HepG2 (cell line): ENCODE data around the gene TOR1AIP1. TPM values are rescaled to one million over a fixed set of nuclear protein-coding genes. Genes with fewer than 3 reads are reported as not detected.

Experiments used
- AGO2 ChIP-seq: fragments of 200-400 bp; formaldehyde crosslinking; optimal IDR thresholded peaks from 2 replicates; pipeline ENCODE3; 2017; ENCODE audit warnings: mild to moderate bottlenecking, low read depth, low read length, moderate library complexity
- HOXA9 ChIP-seq: sonication (generic); formaldehyde crosslinking; IDR thresholded peaks from 2 replicates; pipeline ENCODE4 v1.8.1; 2022; ENCODE audit warnings: missing genetic modification reagents, mild to moderate bottlenecking, moderate library complexity, borderline replicate concordance
- NAIF1 ChIP-seq: sonication (generic); formaldehyde crosslinking; IDR thresholded peaks from 2 replicates; pipeline ENCODE4 v1.5.0; 2020; ENCODE audit warnings: mild to moderate bottlenecking, missing genetic modification reagents, borderline replicate concordance
- TEAD2 ChIP-seq: sonication (generic); formaldehyde crosslinking; IDR thresholded peaks from 2 replicates; pipeline ENCODE4 v1.9.0; 2021; ENCODE audit warnings: missing genetic modification reagents
- TEAD3 ChIP-seq: optimal IDR thresholded peaks from 2 replicates; pipeline ENCODE3; 2016; ENCODE audit warnings: borderline replicate concordance
- YEATS2 ChIP-seq: sonication (generic); formaldehyde crosslinking; IDR thresholded peaks from 2 replicates; pipeline ENCODE4 v1.4.0; 2020; ENCODE audit warnings: missing genetic modification reagents, borderline replicate concordance
- ZMYM2 ChIP-seq: sonication (generic); formaldehyde crosslinking; IDR thresholded peaks from 2 replicates; pipeline ENCODE4 v1.8.0; 2022; ENCODE audit warnings: mild to moderate bottlenecking, missing genetic modification reagents
- ZNF274 ChIP-seq: sonication (generic); formaldehyde crosslinking; IDR thresholded peaks from 2 replicates; pipeline ENCODE4 v1.5.1; 2020; ENCODE audit warnings: mild to moderate bottlenecking, missing genetic modification reagents
- ZNF34 ChIP-seq: sonication (generic); formaldehyde crosslinking; IDR thresholded peaks from 2 replicates; pipeline ENCODE4 v1.4.0; 2020; ENCODE audit warnings: mild to moderate bottlenecking, missing genetic modification reagents, borderline replicate concordance
- ZNF350 ChIP-seq: sonication (generic); formaldehyde crosslinking; IDR thresholded peaks from 2 replicates; pipeline ENCODE4 v1.4.0; 2020; ENCODE audit warnings: mild to moderate bottlenecking, low read depth, missing genetic modification reagents, borderline replicate concordance
- ZNF577 ChIP-seq: sonication (generic); formaldehyde crosslinking; IDR thresholded peaks from 2 replicates; pipeline ENCODE4 v1.4.0; 2020; ENCODE audit warnings: mild to moderate bottlenecking, low read depth, missing genetic modification reagents, borderline replicate concordance
- ZNF746 ChIP-seq: sonication (generic); formaldehyde crosslinking; IDR thresholded peaks from 2 replicates; pipeline ENCODE4 v1.8.0; 2022; ENCODE audit warnings: mild to moderate bottlenecking, missing genetic modification reagents
- polyA plus RNA-seq, 8 experiments: library from polyadenylated mRNA; depleted of rRNA in 3 of 8; stranded (reverse) in 7 of 8; unstranded in 1 of 8; fragments of >200 nt; fragmentation: Illumina TruSeq in 4 of 8; extraction: Trizol in 4 of 8; gene quantifications; 2 replicates each; pipeline versions ENCODE4 v1.2.1 to v1.2.3, GENCODE V29; 2011 to 2016; ENCODE audit warnings: low read depth in 4 of 8, missing spikeins in 1 of 8, mixed read lengths in 1 of 8; ENCODE audit not compliant: insufficient read depth in 1 of 8
- total RNA-seq, 5 experiments: library from RNA; depleted of rRNA; stranded (reverse); fragments of >200 nt; fragmentation: Illumina TruSeq; extraction: Trizol; gene quantifications; 2 replicates each; pipeline ENCODE4 v1.2.3, GENCODE V29; 2016; ENCODE audit warnings: low read depth in 1 of 5
- TF ChIP-seq, protein P1 (sequence below): sonication (generic); formaldehyde crosslinking; IDR thresholded peaks from 2 replicates; pipeline ENCODE4 v1.5.1; 2020; ENCODE audit warnings: missing genetic modification reagents, mild to moderate bottlenecking, borderline replicate concordance
- TF ChIP-seq, protein P2 (sequence below): sonication (generic); formaldehyde crosslinking; IDR thresholded peaks from 2 replicates; pipeline ENCODE4 v1.4.0; 2020; ENCODE audit warnings: missing genetic modification reagents
- TF ChIP-seq, protein P3 (sequence below): sonication (generic); formaldehyde crosslinking; IDR thresholded peaks from 2 replicates; pipeline ENCODE4 v1.4.0; 2020; ENCODE audit warnings: missing genetic modification reagents
- TF ChIP-seq, protein P4 (sequence below): sonication (generic); formaldehyde crosslinking; IDR thresholded peaks from 2 replicates; pipeline ENCODE4 v1.8.1; 2023; ENCODE audit warnings: mild to moderate bottlenecking, inconsistent platforms, moderate library complexity, missing genetic modification reagents, borderline replicate concordance

The TOR1AIP1 gene
- total and polyA plus RNA-seq, 2 of the 13 experiments (the other 11 are each of a cell fraction or from before 2014, with no cell fraction given): 15.6 to 29.0 TPM

DNA sequence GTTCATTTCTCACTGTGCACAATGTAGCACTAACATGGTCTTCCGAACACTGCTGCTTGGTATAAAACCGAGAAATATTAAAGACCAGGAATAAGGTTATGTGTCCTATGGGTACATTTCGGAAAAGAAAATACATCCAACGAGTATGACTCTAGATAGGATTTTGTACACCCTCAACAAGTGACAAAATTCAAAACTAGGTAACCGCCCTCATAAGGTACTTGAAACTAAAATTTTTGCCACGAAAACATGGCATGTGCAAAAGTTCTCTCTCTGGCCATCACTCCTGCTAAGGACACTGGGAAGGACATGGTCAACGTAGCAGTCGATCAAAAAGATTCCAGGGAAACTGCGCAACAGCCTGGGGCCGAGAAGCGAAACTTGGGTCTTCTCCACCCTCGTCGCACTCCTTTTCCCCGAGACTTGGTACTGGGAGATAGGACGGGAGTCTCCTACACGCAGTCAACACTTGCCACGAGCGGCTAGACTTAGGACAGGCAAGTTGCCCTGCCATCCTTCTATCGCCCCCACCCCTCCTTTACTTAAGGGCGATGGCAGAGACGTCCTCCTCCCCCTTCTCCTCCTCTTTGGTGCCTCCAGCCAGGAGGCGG is 338 bp upstream of the TOR1AIP1 start (continued):
- TF ChIP-seq, protein P1, sequence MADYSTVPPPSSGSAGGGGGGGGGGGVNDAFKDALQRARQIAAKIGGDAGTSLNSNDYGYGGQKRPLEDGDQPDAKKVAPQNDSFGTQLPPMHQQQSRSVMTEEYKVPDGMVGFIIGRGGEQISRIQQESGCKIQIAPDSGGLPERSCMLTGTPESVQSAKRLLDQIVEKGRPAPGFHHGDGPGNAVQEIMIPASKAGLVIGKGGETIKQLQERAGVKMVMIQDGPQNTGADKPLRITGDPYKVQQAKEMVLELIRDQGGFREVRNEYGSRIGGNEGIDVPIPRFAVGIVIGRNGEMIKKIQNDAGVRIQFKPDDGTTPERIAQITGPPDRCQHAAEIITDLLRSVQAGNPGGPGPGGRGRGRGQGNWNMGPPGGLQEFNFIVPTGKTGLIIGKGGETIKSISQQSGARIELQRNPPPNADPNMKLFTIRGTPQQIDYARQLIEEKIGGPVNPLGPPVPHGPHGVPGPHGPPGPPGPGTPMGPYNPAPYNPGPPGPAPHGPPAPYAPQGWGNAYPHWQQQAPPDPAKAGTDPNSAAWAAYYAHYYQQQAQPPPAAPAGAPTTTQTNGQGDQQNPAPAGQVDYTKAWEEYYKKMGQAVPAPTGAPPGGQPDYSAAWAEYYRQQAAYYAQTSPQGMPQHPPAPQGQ: no peak
- TF ChIP-seq, protein P2, sequence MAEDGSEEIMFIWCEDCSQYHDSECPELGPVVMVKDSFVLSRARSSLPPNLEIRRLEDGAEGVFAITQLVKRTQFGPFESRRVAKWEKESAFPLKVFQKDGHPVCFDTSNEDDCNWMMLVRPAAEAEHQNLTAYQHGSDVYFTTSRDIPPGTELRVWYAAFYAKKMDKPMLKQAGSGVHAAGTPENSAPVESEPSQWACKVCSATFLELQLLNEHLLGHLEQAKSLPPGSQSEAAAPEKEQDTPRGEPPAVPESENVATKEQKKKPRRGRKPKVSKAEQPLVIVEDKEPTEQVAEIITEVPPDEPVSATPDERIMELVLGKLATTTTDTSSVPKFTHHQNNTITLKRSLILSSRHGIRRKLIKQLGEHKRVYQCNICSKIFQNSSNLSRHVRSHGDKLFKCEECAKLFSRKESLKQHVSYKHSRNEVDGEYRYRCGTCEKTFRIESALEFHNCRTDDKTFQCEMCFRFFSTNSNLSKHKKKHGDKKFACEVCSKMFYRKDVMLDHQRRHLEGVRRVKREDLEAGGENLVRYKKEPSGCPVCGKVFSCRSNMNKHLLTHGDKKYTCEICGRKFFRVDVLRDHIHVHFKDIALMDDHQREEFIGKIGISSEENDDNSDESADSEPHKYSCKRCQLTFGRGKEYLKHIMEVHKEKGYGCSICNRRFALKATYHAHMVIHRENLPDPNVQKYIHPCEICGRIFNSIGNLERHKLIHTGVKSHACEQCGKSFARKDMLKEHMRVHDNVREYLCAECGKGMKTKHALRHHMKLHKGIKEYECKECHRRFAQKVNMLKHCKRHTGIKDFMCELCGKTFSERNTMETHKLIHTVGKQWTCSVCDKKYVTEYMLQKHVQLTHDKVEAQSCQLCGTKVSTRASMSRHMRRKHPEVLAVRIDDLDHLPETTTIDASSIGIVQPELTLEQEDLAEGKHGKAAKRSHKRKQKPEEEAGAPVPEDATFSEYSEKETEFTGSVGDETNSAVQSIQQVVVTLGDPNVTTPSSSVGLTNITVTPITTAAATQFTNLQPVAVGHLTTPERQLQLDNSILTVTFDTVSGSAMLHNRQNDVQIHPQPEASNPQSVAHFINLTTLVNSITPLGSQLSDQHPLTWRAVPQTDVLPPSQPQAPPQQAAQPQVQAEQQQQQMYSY: no peak
- TF ChIP-seq TEAD2 (no peak), ZMYM2 (CRISPR knock-in tag) (no peak), ZNF34 (CRISPR knock-in tag) (no peak; the same call in 1 of the 2 replicates), ZNF746 (no peak), TEAD3 (CRISPR knock-in tag) (no peak), YEATS2 (CRISPR knock-in tag) (no peak), AGO2 (no peak), ZNF274 (CRISPR knock-in tag) (no peak), HOXA9 (CRISPR knock-in tag) (no peak), ZNF577 (CRISPR knock-in tag) (no peak), ZNF350 (CRISPR knock-in tag) (no peak), NAIF1 (CRISPR knock-in tag) (no peak)
- TF ChIP-seq, protein P3, sequence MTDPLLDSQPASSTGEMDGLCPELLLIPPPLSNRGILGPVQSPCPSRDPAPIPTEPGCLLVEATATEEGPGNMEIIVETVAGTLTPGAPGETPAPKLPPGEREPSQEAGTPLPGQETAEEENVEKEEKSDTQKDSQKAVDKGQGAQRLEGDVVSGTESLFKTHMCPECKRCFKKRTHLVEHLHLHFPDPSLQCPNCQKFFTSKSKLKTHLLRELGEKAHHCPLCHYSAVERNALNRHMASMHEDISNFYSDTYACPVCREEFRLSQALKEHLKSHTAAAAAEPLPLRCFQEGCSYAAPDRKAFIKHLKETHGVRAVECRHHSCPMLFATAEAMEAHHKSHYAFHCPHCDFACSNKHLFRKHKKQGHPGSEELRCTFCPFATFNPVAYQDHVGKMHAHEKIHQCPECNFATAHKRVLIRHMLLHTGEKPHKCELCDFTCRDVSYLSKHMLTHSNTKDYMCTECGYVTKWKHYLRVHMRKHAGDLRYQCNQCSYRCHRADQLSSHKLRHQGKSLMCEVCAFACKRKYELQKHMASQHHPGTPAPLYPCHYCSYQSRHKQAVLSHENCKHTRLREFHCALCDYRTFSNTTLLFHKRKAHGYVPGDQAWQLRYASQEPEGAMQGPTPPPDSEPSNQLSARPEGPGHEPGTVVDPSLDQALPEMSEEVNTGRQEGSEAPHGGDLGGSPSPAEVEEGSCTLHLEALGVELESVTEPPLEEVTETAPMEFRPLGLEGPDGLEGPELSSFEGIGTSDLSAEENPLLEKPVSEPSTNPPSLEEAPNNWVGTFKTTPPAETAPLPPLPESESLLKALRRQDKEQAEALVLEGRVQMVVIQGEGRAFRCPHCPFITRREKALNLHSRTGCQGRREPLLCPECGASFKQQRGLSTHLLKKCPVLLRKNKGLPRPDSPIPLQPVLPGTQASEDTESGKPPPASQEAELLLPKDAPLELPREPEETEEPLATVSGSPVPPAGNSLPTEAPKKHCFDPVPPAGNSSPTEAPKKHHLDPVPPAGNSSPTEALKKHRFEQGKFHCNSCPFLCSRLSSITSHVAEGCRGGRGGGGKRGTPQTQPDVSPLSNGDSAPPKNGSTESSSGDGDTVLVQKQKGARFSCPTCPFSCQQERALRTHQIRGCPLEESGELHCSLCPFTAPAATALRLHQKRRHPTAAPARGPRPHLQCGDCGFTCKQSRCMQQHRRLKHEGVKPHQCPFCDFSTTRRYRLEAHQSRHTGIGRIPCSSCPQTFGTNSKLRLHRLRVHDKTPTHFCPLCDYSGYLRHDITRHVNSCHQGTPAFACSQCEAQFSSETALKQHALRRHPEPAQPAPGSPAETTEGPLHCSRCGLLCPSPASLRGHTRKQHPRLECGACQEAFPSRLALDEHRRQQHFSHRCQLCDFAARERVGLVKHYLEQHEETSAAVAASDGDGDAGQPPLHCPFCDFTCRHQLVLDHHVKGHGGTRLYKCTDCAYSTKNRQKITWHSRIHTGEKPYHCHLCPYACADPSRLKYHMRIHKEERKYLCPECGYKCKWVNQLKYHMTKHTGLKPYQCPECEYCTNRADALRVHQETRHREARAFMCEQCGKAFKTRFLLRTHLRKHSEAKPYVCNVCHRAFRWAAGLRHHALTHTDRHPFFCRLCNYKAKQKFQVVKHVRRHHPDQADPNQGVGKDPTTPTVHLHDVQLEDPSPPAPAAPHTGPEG (CRISPR knock-in tag): no peak
- TF ChIP-seq, protein P4, sequence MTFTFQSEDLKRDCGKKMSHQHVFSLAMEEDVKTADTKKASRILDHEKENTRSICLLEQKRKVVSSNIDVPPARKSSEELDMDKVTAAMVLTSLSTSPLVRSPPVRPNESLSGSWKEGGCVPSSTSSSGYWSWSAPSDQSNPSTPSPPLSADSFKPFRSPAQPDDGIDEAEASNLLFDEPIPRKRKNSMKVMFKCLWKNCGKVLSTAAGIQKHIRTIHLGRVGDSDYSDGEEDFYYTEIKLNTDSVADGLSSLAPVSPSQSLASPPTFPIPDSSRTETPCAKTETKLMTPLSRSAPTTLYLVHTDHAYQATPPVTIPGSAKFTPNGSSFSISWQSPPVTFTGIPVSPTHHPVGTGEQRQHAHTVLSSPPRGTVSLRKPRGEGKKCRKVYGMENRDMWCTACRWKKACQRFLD: 0 out of 2 replicates have a peak, but pooled peaks have one; percentile 10
